ENCODE data around the gene MAGI1.

Gene MAGI1

DNA sequence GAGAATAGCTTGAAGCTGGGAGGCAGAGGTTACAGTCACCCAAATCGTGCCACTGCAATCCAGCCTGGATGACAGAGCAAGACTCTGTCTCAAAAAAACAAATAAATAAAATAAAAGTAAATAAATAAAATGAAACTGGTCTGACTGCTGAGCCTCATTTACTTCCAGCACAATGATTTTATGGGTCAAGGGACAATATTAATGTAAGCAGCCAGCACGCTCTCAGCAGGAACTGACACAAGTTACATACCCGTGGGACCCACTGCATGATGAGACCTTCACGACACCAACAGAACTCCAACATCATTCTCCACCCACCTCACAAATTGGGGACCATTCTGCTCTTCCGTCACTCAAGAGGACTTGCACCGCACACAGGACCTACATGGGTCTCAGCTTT lies 230.3 kb downstream of the MAGI1 start:
- DNase-seq (ENCODE audit: low read depth): no peak
- TF ChIP-seq, protein P1, sequence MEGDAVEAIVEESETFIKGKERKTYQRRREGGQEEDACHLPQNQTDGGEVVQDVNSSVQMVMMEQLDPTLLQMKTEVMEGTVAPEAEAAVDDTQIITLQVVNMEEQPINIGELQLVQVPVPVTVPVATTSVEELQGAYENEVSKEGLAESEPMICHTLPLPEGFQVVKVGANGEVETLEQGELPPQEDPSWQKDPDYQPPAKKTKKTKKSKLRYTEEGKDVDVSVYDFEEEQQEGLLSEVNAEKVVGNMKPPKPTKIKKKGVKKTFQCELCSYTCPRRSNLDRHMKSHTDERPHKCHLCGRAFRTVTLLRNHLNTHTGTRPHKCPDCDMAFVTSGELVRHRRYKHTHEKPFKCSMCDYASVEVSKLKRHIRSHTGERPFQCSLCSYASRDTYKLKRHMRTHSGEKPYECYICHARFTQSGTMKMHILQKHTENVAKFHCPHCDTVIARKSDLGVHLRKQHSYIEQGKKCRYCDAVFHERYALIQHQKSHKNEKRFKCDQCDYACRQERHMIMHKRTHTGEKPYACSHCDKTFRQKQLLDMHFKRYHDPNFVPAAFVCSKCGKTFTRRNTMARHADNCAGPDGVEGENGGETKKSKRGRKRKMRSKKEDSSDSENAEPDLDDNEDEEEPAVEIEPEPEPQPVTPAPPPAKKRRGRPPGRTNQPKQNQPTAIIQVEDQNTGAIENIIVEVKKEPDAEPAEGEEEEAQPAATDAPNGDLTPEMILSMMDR (conservative IDR thresholded peaks at IDR 0.05; ENCODE audit: low read depth, low read length): no peak
- H3K4me3 ChIP-seq (ENCODE audit: low read length): no peak overlapping the region

DNA sequence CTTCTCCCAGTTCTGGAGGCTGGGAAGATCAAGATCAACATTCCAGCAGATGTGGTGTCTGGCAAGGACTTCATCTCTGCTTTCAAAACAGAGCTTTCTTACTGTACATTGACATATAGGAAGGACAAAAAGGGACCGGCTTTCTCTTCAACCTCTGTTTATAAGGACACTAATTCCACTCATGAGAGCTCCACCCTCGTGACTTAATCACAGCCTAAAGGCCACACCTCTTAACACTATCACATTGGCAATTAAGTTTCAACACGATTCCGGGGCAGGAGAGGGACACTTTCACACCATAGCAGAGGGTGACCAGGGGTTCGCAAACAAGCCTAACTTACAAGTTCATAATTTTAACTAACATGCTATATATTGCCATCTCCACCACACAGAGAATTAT lies 231.5 kb downstream of the MAGI1 start:
- no peak for DNase-seq (ENCODE audit: low read depth)
- no peak overlapping the region for H3K4me3 ChIP-seq (ENCODE audit: low read length)

DNA sequence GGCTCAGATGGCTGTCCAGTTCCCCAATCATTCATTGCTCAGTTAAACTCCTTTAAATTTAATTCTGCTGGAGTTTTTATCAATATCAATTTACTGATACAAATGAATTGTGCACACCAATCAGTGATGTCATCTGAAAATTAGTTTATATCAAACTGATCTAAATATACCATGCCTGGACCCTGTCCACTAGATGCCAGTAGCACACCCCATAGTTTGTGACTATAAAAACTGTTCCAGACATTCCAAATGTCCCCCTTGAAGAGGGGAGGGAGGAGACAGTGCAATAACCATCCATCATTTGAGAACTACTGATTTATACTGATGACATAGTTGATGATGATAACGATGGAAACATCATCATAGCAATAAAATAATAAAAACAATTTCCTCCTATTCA lies 232.1 kb downstream of the MAGI1 start:
- H3K4me3 ChIP-seq (ENCODE audit: low read length): no peak overlapping the region
- no peak for DNase-seq (ENCODE audit: low read depth)
- TF ChIP-seq, protein P1 (conservative IDR thresholded peaks at IDR 0.05; ENCODE audit: low read depth, low read length): no peak

More for the DNA sequence above, 231.5 kb downstream of the MAGI1 start:
- TF ChIP-seq, protein P1 (conservative IDR thresholded peaks at IDR 0.05; ENCODE audit: low read depth, low read length): no peak

DNA sequence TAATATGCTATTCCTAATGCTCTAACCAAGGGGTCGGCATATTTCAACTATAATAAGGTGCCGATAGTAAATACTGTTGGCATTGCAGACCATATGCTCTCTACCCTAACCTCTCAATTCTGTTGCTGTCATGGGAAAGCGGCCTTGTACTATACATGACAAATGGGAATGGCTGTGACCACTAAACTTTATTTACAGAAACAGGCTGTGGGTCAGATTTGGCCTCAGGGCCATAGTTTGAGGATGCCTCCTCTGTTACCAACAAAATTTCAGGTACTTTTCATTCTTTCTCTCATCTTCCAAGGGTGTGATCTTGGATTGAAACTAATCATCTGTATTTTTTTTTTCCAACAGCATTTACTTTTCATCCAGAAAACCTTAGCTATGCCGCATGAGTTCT lies 242.0 kb downstream of the MAGI1 start:
- H3K4me3 ChIP-seq (ENCODE audit: low read length): no peak overlapping the region
- TF ChIP-seq, protein P1 (conservative IDR thresholded peaks at IDR 0.05; ENCODE audit: low read depth, low read length): no peak
- no peak for DNase-seq (ENCODE audit: low read depth)

DNA sequence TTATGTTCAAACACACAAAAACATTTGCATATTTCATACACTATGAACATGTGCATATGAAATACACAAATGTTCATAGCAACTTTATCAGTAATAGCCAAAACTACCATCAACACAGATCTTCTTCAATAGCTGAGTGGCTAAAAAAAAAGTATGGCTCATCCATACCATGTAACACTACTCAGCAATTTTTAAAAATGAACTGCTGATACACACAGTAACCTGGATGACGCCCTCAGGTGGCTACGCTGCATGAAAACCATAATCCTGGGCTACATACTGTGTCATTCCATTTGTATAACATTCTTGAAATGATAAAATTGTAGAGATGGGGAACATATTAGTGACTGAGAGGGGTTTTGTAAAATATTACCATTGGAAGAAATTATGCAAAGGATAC lies 243.6 kb downstream of the MAGI1 start:
- H3K4me3 ChIP-seq (ENCODE audit: low read length): no peak overlapping the region
- TF ChIP-seq, protein P1 (conservative IDR thresholded peaks at IDR 0.05; ENCODE audit: low read depth, low read length): no peak
- no peak for DNase-seq (ENCODE audit: low read depth)

DNA sequence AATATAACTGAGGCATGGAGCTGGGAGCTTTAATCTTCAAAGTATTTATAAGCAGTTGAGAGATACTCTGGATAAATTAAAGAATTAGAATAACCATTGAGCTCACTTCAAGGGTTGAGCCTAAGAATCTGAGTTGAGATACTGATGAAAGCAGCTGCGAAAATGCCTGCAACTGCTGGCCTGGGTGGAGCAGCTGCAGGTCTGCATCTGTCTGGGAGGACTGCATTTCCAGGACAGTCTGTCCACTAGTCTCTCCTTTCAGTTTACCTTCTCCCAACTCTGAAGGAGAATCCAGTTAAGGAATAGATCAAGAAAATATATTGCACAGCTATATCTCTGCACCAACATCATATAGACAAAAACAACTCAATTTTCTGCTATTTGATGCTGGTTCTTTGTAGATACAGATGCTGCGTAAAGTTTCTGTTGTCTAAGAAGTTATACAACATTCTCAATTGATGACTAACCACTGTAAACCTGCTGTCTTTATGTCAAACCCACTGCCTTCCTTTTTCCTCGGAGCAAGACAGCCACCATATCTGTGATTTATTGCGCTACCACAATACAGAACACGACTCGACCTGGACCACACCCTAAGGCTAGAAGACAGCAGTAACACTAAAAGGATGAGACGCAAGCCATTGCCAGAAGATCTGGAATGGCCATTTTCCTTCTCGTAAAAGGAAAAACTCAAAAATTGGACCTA lies 245.1 kb downstream of the MAGI1 start:
- TF ChIP-seq, protein P1 (conservative IDR thresholded peaks at IDR 0.05; ENCODE audit: low read depth, low read length): no peak
- H3K4me3 ChIP-seq (ENCODE audit: low read length): no peak overlapping the region

DNA sequence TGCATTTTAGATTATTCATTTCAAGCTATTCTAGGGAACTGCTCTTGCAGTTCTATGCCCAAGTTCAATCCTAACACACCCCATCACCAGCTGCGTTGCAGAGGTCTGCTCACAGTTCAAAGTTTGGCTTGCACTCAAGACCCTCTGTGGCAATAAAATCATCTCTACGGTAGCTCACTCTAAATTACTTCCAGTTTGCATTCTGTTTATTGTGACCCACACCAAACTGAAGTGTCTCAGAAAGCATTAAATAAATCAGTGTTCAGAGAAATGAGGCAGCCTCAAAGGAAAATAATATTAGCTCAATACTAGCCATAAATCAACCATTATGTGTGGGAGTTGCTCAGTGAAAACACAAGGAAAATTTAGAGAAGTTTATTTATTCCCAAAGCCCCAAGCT lies 250.3 kb downstream of the MAGI1 start:
- TF ChIP-seq, protein P1 (conservative IDR thresholded peaks at IDR 0.05; ENCODE audit: low read depth, low read length): no peak
- no peak overlapping the region for H3K4me3 ChIP-seq (ENCODE audit: low read length)
- no peak for DNase-seq (ENCODE audit: low read depth)

More for the DNA sequence above, 245.1 kb downstream of the MAGI1 start:
- no peak for DNase-seq (ENCODE audit: low read depth)
